H9 (cell line): ENCODE results near the gene FOXA2. TPM values are rescaled to one million over a fixed set of nuclear protein-coding genes. Genes with fewer than 3 reads are reported as not detected.

Experiments used
- DNase-seq: peaks from one replicate; pipeline ENCODE4 v3.0.0-alpha.2; 2017
- H2AFZ ChIP-seq: one replicate; pipeline ENCODE4 v1.6.1; 2013; ENCODE audit warnings: mild to moderate bottlenecking, low read length, control low read depth, moderate library complexity
- H2AK5ac ChIP-seq: 2 replicates; pipeline ENCODE4 v1.6.1; 2013; ENCODE audit warnings: low read length, control low read depth, mixed read lengths; ENCODE audit not compliant: insufficient read length
- H2BK120ac ChIP-seq: one replicate; pipeline ENCODE4 v1.6.1; 2013; ENCODE audit warnings: low read depth, mild to moderate bottlenecking, low read length, control low read depth, inconsistent platforms; ENCODE audit not compliant: poor library complexity, severe bottlenecking
- H2BK12ac ChIP-seq: 2 replicates; pipeline ENCODE4 v1.6.1; 2013; ENCODE audit warnings: low read length, control low read depth, mixed read lengths, low read depth; ENCODE audit not compliant: insufficient read length
- H2BK15ac ChIP-seq: 2 replicates; pipeline ENCODE4 v1.6.1; 2013; ENCODE audit warnings: low read depth, low read length, control low read depth
- H2BK20ac ChIP-seq: one replicate; pipeline ENCODE4 v1.6.1; 2013; ENCODE audit warnings: low read depth, mild to moderate bottlenecking, low read length, control low read depth, inconsistent platforms; ENCODE audit not compliant: poor library complexity, severe bottlenecking
- H2BK5ac ChIP-seq: 2 replicates; pipeline ENCODE4 v1.6.1; 2013; ENCODE audit warnings: low read length, control low read depth, mixed read lengths; ENCODE audit not compliant: insufficient read length
- H3K14ac ChIP-seq: 2 replicates; pipeline ENCODE4 v1.6.1; 2013; ENCODE audit warnings: low read length, control low read depth; ENCODE audit not compliant: insufficient read depth
- H3K18ac ChIP-seq: 2 replicates; pipeline ENCODE4 v1.6.1; 2013; ENCODE audit warnings: low read depth, mild to moderate bottlenecking, mixed read lengths, low read length, control low read depth; ENCODE audit not compliant: insufficient read length
- H3K23ac ChIP-seq: 2 replicates; pipeline ENCODE4 v1.6.1; 2013; ENCODE audit warnings: low read length, control low read depth, mixed read lengths, low read depth; ENCODE audit not compliant: insufficient read length
- H3K23me2 ChIP-seq: 2 replicates; pipeline ENCODE4 v1.6.1; 2013; ENCODE audit warnings: low read depth, mild to moderate bottlenecking, mixed read lengths, low read length, control low read depth; ENCODE audit not compliant: insufficient read length, poor library complexity, severe bottlenecking
- H3K27ac ChIP-seq: 2 replicates; pipeline ENCODE4 v1.5.1; 2013; ENCODE audit warnings: low read length, control low read depth, mixed read lengths, low read depth; ENCODE audit not compliant: insufficient read length
- H3K27me3 ChIP-seq: 2 replicates; pipeline ENCODE4 v1.6.1; 2013; ENCODE audit warnings: low read length, control low read depth, inconsistent platforms; ENCODE audit not compliant: insufficient read depth
- H3K4ac ChIP-seq: 2 replicates; pipeline ENCODE4 v1.6.1; 2013; ENCODE audit warnings: low read depth, mild to moderate bottlenecking, control low read depth, inconsistent platforms, low read length, moderate library complexity
- H3K4me1 ChIP-seq: 2 replicates; pipeline ENCODE4 v1.6.1; 2013; ENCODE audit warnings: low read length, control low read depth, inconsistent platforms; ENCODE audit not compliant: insufficient read depth
- H3K4me2 ChIP-seq: 2 replicates; pipeline ENCODE4 v1.6.1; 2013; ENCODE audit warnings: low read length, control low read depth, mixed read lengths; ENCODE audit not compliant: insufficient read length, insufficient read depth
- H3K56ac ChIP-seq: 2 replicates; pipeline ENCODE4 v1.6.1; 2013; ENCODE audit warnings: low read depth, mild to moderate bottlenecking, mixed read lengths, low read length, control low read depth; ENCODE audit not compliant: insufficient read length
- H3K79me1 ChIP-seq: 2 replicates; pipeline ENCODE4 v1.6.1; 2013; ENCODE audit warnings: low read depth, mild to moderate bottlenecking, moderate library complexity, low read length, control low read depth, inconsistent platforms; ENCODE audit not compliant: insufficient read depth, poor library complexity, severe bottlenecking
- H3K79me2 ChIP-seq: 2 replicates; pipeline ENCODE4 v1.6.1; 2013; ENCODE audit warnings: low read length, control low read depth, inconsistent platforms; ENCODE audit not compliant: insufficient read depth
- H3K9ac ChIP-seq: 2 replicates; pipeline ENCODE4 v1.6.1; 2013; ENCODE audit warnings: low read length, control low read depth, mixed read lengths; ENCODE audit not compliant: insufficient read length; ENCODE audit errors: extremely low read depth
- H3K9me3 ChIP-seq: one replicate; pipeline ENCODE4 v1.6.1; 2013; ENCODE audit warnings: low read depth, low read length, inconsistent platforms; ENCODE audit not compliant: control insufficient read depth
- H3T11ph ChIP-seq: one replicate; pipeline ENCODE4 v1.6.1; 2013; ENCODE audit warnings: mild to moderate bottlenecking, low read length, control low read depth, inconsistent platforms
- H4K20me1 ChIP-seq: one replicate; pipeline ENCODE4 v1.6.1; 2013; ENCODE audit not compliant: control insufficient read depth, insufficient read length, insufficient read depth
- H4K5ac ChIP-seq: 2 replicates; pipeline ENCODE4 v1.6.1; 2013; ENCODE audit warnings: low read depth, mild to moderate bottlenecking, mixed read lengths, low read length, control low read depth; ENCODE audit not compliant: insufficient read length
- H4K8ac ChIP-seq: replicated peaks from 2 replicates; pipeline ENCODE4 v1.6.1; 2013; ENCODE audit warnings: low read length, control low read depth, mixed read lengths, low read depth; ENCODE audit not compliant: insufficient read length
- H4K91ac ChIP-seq: 2 replicates; pipeline ENCODE4 v1.6.1; 2013; ENCODE audit warnings: low read depth, mild to moderate bottlenecking, moderate library complexity, mixed read lengths, low read length, control low read depth; ENCODE audit not compliant: insufficient read length
- H3K27ac Mint-ChIP-seq, 3 experiments: 2 replicates in 2 of 3; 3 replicates in 1 of 3; pipeline ENCODE4 v1.8.0; 2020 to 2021; ENCODE audit warnings: mixed read lengths in 3 of 3, mild to moderate bottlenecking in 1 of 3, moderate library complexity in 1 of 3
- H3K27me3 Mint-ChIP-seq: 2 replicates; pipeline ENCODE4 v1.8.0; 2021; ENCODE audit warnings: low read depth, mild to moderate bottlenecking, moderate library complexity, mixed read lengths
- H3K36me3 Mint-ChIP-seq, 3 experiments: 2 replicates in 2 of 3; 3 replicates in 1 of 3; pipeline ENCODE4 v1.8.0; 2020 to 2021; ENCODE audit warnings: low read depth in 3 of 3, mixed read lengths in 3 of 3; ENCODE audit not compliant: insufficient read depth in 1 of 3
- H3K4me1 Mint-ChIP-seq, 2 experiments: 2 replicates each; pipeline ENCODE4 v1.8.0; 2020; ENCODE audit warnings: mixed read lengths in 2 of 2
- H3K4me3 Mint-ChIP-seq, 2 experiments: 2 replicates in 1 of 2; 3 replicates in 1 of 2; pipeline ENCODE4 v1.8.0; 2020 to 2021; ENCODE audit warnings: mild to moderate bottlenecking in 2 of 2, mixed read lengths in 2 of 2, moderate library complexity in 1 of 2
- H3K9me3 Mint-ChIP-seq, 2 experiments: 2 replicates in 1 of 2; 3 replicates in 1 of 2; pipeline ENCODE4 v1.8.0; 2020; ENCODE audit warnings: mild to moderate bottlenecking in 2 of 2, mixed read lengths in 2 of 2, moderate library complexity in 1 of 2
- CTCF ChIP-seq: fragments of 200-600 bp; sonication (generic); conservative IDR thresholded peaks from 3 replicates; pipeline ENCODE4 v1.8.0; 2021; ENCODE audit warnings: antibody characterized with exemption, mild to moderate bottlenecking
- WGBS: extraction: QIAGEN DNeasy Blood & Tissue Kit; methylation state at CpG from one replicate; pipeline ENCODE4 v1.1.7; 2013; ENCODE audit warnings: missing lambda C conversion rate, low lambda C conversion rate, mixed read lengths; ENCODE audit not compliant: insufficient read length; ENCODE audit errors: extremely low coverage; 5-methylcytosine and 5-hydroxymethylcytosine counted together
- total RNA-seq: library from RNA; stranded (reverse); gene quantifications from 2 replicates; pipeline ENCODE4 v1.2.1, GENCODE V29; 2021

The FOXA2 gene
- total RNA-seq, 1 experiment from 2014 or later, result not detected

DNA sequence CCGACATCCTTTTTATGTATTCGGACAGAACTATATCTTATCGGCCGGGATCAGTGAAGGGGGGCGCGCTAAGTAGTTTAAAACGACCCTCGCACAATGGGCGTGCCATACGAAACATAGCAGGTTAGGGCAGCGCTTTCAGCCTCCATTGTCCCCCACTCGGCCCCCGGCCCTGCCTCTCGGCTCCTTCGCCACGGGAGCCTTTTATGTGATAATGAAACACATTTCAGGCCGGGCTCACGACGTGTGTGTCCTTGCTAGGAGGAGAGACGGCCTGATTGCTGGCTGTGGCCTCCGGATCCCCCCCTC, 5.3 kb downstream of the FOXA2 start:
- H3K27me3 ChIP-seq, result peaks cover 92% of the 10 kb centered on the region
- H2BK20ac ChIP-seq, result no peak overlapping the region
- H3K9me3 ChIP-seq, result no peaks in the 10 kb centered on the region
- H3K79me1 ChIP-seq, result no peaks in the 10 kb centered on the region
- no peak overlapping the region for H3T11ph ChIP-seq
- no peak overlapping the region for H3K27ac Mint-ChIP-seq
- H4K91ac ChIP-seq, result no peak overlapping the region
- H4K8ac ChIP-seq, result no peak overlapping the region
- no peak overlapping the region for H3K14ac ChIP-seq
- H2AK5ac ChIP-seq, result no peak overlapping the region
- peak overlapping the region; percentile 34 for H3K4me2 ChIP-seq
- peak overlapping the region in 1 of 2 experiments; percentile 73; a peak in 3 of 5 replicates for H3K4me3 Mint-ChIP-seq
- H3K56ac ChIP-seq, result no peak overlapping the region
- no CpG with 5 or more reads among the region's 21 CpGs for WGBS
- no peaks in the 10 kb centered on the region for H4K20me1 ChIP-seq
- H3K4me1 ChIP-seq, result no peaks in the 10 kb centered on the region; the same call in 1 of the 2 replicates
- H2BK12ac ChIP-seq, result no peak overlapping the region
- H3K36me3 Mint-ChIP-seq, result peaks cover 0 to 3% (median 3%) of the 10 kb centered on the region in 3 experiments; a peak in 3 of 7 replicates
- H3K23ac ChIP-seq, result no peak overlapping the region
- H2AFZ ChIP-seq, result no peak overlapping the region
- no peaks in the 10 kb centered on the region for H3K79me2 ChIP-seq
- no peak overlapping the region for H4K5ac ChIP-seq
- no peak overlapping the region for H2BK5ac ChIP-seq
- no peak overlapping the region for H3K4ac ChIP-seq
- no peak overlapping the region for H3K9ac ChIP-seq
- DNase-seq, result peak; percentile 90
- H3K4me1 Mint-ChIP-seq, result peaks cover 40 to 63% of the 10 kb centered on the region in 2 experiments
- no peak overlapping the region for H3K27ac ChIP-seq
- no peaks in the 10 kb centered on the region for H3K23me2 ChIP-seq
- H3K27me3 Mint-ChIP-seq, result peaks cover 99% of the 10 kb centered on the region
- H2BK120ac ChIP-seq, result no peak overlapping the region
- TF ChIP-seq CTCF, result no peak
- H3K9me3 Mint-ChIP-seq, result peaks cover 0 to 29% of the 10 kb centered on the region in 2 experiments; a peak in 1 of 5 replicates
- no peak overlapping the region for H3K18ac ChIP-seq
- H2BK15ac ChIP-seq, result no peak overlapping the region
